K562 (cell line): ENCODE data around the gene SLC12A3. TPM values are rescaled to one million over a fixed set of nuclear protein-coding genes. Genes with fewer than 3 reads are reported as not detected.

Source experiments
- DPF2 ChIP-seq: fragments of 450-650 bp; IDR thresholded peaks from 2 replicates; pipeline ENCODE4 v1.6.1; 2016
- GABPA ChIP-seq: fragments of 200-800 bp; sonication (Bioruptor generic); conservative IDR thresholded peaks from 2 replicates; pipeline ENCODE4 v1.6.1; 2016; ENCODE audit warnings: low read depth, missing genetic modification characterization, missing compliant biosample characterization
- MEIS2 ChIP-seq: fragments of 450-650 bp; IDR thresholded peaks from 2 replicates; pipeline ENCODE4 v1.6.1; 2014; ENCODE audit warnings: mild to moderate bottlenecking; ENCODE audit not compliant: partially characterized antibody
- MYNN ChIP-seq, 2 experiments: sonication (generic); formaldehyde crosslinking in 1 of 2; IDR thresholded peaks; 2 replicates each; pipeline versions ENCODE4 v1.5.0 to v1.6.1; 2016 to 2020; ENCODE audit warnings: antibody characterized with exemption in 1 of 2, missing genetic modification reagents in 1 of 2
- NFIC ChIP-seq: fragments of 450-650 bp; IDR thresholded peaks from 2 replicates; pipeline ENCODE4 v1.6.1; 2017; ENCODE audit warnings: mild to moderate bottlenecking, inconsistent platforms
- RAD21 ChIP-seq, 2 experiments: fragments of 250-450 bp in 1 of 2; fragments of 450-650 bp in 1 of 2; sonication (Bioruptor Pico) in 1 of 2; formaldehyde crosslinking in 1 of 2; IDR thresholded peaks in 1 of 2; conservative IDR thresholded peaks in 1 of 2; 2 replicates each; pipeline versions ENCODE4 v1.4.0 to v1.8.0; 2020 to 2022; ENCODE audit warnings: mild to moderate bottlenecking in 2 of 2, moderate library complexity in 1 of 2
- RUNX1 ChIP-seq: sonication (generic); IDR thresholded peaks from 2 replicates; pipeline ENCODE4 v1.6.1; 2016; ENCODE audit warnings: antibody characterized with exemption, low read depth
- SMARCA4 ChIP-seq: fragments of 450-650 bp; IDR thresholded peaks from 2 replicates; pipeline ENCODE4 v1.6.1; 2016
- TGIF2 ChIP-seq: sonication (generic); formaldehyde crosslinking; IDR thresholded peaks from 2 replicates; pipeline ENCODE4 v1.8.1; 2022; ENCODE audit warnings: mild to moderate bottlenecking, missing genetic modification reagents, moderate library complexity
- ZNF444 ChIP-seq: fragments of 250-450 bp; sonication (Bioruptor Pico); IDR thresholded peaks from 2 replicates; pipeline ENCODE4 v1.4.0; 2020; ENCODE audit warnings: mild to moderate bottlenecking, moderate library complexity
- polyA plus RNA-seq, 8 experiments: library from polyadenylated mRNA; depleted of rRNA in 4 of 8; stranded (reverse) in 5 of 8; unstranded in 3 of 8; fragments of >200 nt; fragmentation: Nextera tagmentation in 2 of 8; fragmentation: Illumina TruSeq in 1 of 8; extraction: Ambion mirVana in 2 of 8; extraction: Trizol in 1 of 8; gene quantifications; 2 replicates each; pipeline versions ENCODE4 v1.2.1 to v1.2.3, GENCODE V29; 2011 to 2014; ENCODE audit warnings: inconsistent platforms in 1 of 8, missing spikeins in 1 of 8
- total RNA-seq, 7 experiments: library from RNA; depleted of rRNA in 6 of 7; stranded (reverse); fragments of >200 nt in 6 of 7; fragmentation: Illumina TruSeq in 2 of 7; extraction: Trizol in 2 of 7; gene quantifications; 2 replicates each; pipeline versions ENCODE4 v1.2.1 to v1.2.3, GENCODE V29; 2011 to 2021; ENCODE audit warnings: low replicate concordance in 1 of 7
- TF ChIP-seq, protein P1 (sequence below): fragments of 450-650 bp; IDR thresholded peaks from 2 replicates; pipeline ENCODE4 v1.6.1; 2016; ENCODE audit warnings: mild to moderate bottlenecking, moderate library complexity
- TF ChIP-seq, protein P2 (sequence below), 2 experiments: IDR thresholded peaks in 1 of 2; conservative IDR thresholded peaks in 1 of 2; 2 replicates each; pipeline ENCODE4 v1.6.1; 2016; ENCODE audit warnings: low read depth in 2 of 2, mild to moderate bottlenecking in 1 of 2, missing compliant biosample characterization in 1 of 2, missing genetic modification characterization in 1 of 2, moderate library complexity in 1 of 2

Gene SLC12A3
- total and polyA plus RNA-seq, 9 of the 15 experiments (the other 6 are each of a cell fraction or from before 2014, with no cell fraction given) = not detected

GRCh38 chr16:56836410-56837230 lies 28.4 kb upstream of the SLC12A3 start (continued):
- TF ChIP-seq NFIC = no peak
- TF ChIP-seq, protein P1, sequence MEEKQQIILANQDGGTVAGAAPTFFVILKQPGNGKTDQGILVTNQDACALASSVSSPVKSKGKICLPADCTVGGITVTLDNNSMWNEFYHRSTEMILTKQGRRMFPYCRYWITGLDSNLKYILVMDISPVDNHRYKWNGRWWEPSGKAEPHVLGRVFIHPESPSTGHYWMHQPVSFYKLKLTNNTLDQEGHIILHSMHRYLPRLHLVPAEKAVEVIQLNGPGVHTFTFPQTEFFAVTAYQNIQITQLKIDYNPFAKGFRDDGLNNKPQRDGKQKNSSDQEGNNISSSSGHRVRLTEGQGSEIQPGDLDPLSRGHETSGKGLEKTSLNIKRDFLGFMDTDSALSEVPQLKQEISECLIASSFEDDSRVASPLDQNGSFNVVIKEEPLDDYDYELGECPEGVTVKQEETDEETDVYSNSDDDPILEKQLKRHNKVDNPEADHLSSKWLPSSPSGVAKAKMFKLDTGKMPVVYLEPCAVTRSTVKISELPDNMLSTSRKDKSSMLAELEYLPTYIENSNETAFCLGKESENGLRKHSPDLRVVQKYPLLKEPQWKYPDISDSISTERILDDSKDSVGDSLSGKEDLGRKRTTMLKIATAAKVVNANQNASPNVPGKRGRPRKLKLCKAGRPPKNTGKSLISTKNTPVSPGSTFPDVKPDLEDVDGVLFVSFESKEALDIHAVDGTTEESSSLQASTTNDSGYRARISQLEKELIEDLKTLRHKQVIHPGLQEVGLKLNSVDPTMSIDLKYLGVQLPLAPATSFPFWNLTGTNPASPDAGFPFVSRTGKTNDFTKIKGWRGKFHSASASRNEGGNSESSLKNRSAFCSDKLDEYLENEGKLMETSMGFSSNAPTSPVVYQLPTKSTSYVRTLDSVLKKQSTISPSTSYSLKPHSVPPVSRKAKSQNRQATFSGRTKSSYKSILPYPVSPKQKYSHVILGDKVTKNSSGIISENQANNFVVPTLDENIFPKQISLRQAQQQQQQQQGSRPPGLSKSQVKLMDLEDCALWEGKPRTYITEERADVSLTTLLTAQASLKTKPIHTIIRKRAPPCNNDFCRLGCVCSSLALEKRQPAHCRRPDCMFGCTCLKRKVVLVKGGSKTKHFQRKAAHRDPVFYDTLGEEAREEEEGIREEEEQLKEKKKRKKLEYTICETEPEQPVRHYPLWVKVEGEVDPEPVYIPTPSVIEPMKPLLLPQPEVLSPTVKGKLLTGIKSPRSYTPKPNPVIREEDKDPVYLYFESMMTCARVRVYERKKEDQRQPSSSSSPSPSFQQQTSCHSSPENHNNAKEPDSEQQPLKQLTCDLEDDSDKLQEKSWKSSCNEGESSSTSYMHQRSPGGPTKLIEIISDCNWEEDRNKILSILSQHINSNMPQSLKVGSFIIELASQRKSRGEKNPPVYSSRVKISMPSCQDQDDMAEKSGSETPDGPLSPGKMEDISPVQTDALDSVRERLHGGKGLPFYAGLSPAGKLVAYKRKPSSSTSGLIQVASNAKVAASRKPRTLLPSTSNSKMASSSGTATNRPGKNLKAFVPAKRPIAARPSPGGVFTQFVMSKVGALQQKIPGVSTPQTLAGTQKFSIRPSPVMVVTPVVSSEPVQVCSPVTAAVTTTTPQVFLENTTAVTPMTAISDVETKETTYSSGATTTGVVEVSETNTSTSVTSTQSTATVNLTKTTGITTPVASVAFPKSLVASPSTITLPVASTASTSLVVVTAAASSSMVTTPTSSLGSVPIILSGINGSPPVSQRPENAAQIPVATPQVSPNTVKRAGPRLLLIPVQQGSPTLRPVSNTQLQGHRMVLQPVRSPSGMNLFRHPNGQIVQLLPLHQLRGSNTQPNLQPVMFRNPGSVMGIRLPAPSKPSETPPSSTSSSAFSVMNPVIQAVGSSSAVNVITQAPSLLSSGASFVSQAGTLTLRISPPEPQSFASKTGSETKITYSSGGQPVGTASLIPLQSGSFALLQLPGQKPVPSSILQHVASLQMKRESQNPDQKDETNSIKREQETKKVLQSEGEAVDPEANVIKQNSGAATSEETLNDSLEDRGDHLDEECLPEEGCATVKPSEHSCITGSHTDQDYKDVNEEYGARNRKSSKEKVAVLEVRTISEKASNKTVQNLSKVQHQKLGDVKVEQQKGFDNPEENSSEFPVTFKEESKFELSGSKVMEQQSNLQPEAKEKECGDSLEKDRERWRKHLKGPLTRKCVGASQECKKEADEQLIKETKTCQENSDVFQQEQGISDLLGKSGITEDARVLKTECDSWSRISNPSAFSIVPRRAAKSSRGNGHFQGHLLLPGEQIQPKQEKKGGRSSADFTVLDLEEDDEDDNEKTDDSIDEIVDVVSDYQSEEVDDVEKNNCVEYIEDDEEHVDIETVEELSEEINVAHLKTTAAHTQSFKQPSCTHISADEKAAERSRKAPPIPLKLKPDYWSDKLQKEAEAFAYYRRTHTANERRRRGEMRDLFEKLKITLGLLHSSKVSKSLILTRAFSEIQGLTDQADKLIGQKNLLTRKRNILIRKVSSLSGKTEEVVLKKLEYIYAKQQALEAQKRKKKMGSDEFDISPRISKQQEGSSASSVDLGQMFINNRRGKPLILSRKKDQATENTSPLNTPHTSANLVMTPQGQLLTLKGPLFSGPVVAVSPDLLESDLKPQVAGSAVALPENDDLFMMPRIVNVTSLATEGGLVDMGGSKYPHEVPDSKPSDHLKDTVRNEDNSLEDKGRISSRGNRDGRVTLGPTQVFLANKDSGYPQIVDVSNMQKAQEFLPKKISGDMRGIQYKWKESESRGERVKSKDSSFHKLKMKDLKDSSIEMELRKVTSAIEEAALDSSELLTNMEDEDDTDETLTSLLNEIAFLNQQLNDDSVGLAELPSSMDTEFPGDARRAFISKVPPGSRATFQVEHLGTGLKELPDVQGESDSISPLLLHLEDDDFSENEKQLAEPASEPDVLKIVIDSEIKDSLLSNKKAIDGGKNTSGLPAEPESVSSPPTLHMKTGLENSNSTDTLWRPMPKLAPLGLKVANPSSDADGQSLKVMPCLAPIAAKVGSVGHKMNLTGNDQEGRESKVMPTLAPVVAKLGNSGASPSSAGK = no peak
- TF ChIP-seq GABPA (tag) = 0 out of 2 replicates have a peak, but pooled peaks have one; percentile 20
- no peak for TF ChIP-seq ZNF444
- TF ChIP-seq MEIS2 = peak; percentile 91
- TF ChIP-seq DPF2 = peak; percentile 15; the same call in 1 of the 2 replicates
- TF ChIP-seq TGIF2 (CRISPR knock-in tag) = no peak
- TF ChIP-seq, protein P2, sequence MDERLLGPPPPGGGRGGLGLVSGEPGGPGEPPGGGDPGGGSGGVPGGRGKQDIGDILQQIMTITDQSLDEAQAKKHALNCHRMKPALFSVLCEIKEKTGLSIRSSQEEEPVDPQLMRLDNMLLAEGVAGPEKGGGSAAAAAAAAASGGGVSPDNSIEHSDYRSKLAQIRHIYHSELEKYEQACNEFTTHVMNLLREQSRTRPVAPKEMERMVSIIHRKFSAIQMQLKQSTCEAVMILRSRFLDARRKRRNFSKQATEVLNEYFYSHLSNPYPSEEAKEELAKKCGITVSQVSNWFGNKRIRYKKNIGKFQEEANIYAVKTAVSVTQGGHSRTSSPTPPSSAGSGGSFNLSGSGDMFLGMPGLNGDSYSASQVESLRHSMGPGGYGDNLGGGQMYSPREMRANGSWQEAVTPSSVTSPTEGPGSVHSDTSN (CRISPR knock-in tag; IDR thresholded peaks at IDR 0.05; ENCODE audit: low read depth) = no peak
- TF ChIP-seq, protein P2 (tag; conservative IDR thresholded peaks at IDR 0.05; ENCODE audit: low read depth) = peak; percentile 89
- TF ChIP-seq RAD21 (CRISPR knock-in tag; conservative IDR thresholded peaks at IDR 0.05 in 1 of 2, IDR thresholded peaks at IDR 0.05 in 1 of 2) = 0 out of 4 replicates have a peak, but pooled peaks of 1 of the 2 experiments have one; percentile 6
- no peak for TF ChIP-seq MYNN (IDR thresholded peaks at IDR 0.05)
- TF ChIP-seq MYNN (CRISPR knock-in tag; IDR thresholded peaks at IDR 0.05) = no peak
- TF ChIP-seq SMARCA4 = no peak
- TF ChIP-seq RUNX1 = no peak
